ENCODE results near the gene ZNF205. TPM values are rescaled to one million over a fixed set of nuclear protein-coding genes. Genes with fewer than 3 reads are reported as not detected.

The ZNF205 gene
- total and polyA plus RNA-seq, 9 of the 15 experiments (the other 6 are each of a cell fraction or from before 2014, with no cell fraction given), result 2.4 to 11.8 (median 5.1) TPM; not detected in 2

DNA sequence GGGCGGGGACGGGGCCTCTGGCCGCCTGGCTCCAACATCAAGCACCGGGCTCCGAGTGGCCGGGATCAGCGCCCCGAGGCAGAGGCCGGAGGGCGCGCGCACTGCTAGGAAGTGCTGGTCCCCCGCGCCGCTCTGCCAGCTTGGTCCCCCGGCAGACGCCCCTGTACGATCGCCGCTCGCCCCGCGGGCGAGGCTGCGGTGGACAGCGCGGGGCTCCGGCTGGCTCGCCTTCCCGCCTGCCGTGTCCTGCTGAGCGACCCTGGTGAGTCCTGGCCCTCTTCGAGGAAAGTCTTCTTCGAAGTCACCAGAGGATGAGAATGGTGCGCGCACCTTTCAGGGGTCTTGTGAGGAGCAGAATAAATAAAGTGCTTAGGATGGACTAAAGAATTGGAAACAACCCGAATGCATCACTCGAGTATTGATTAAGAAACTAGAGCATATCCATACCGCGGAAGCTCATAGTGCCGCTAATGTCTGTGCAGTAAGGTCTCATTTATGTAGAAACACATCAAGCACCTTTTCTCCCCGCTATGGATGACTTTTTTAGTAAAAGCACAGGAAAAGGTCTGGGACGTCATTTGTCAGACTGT lies 22.8 kb downstream of the ZNF205 start (continued):
- TF ChIP-seq BCLAF1 (IDR thresholded peaks at IDR 0.05; ENCODE audit: borderline replicate concordance in 1 of 2, control insufficient read depth in 1 of 2, low read depth in 2 of 2, low read length in 1 of 2) (no peak), TOE1 (IDR thresholded peaks at IDR 0.05; ENCODE audit: borderline replicate concordance) (no peak), TOE1 (CRISPR knock-in tag; IDR thresholded peaks at IDR 0.05; ENCODE audit: borderline replicate concordance, low read depth) (no peak), ZBTB9 (CRISPR knock-in tag; IDR thresholded peaks at IDR 0.05) (no peak), DACH1 (IDR thresholded peaks at IDR 0.05; ENCODE audit: partially characterized antibody) (no peak), SIN3B (IDR thresholded peaks at IDR 0.05; ENCODE audit: low read depth) (0 out of 2 replicates have a peak, but pooled peaks have one; percentile 17), C11orf30 (IDR thresholded peaks at IDR 0.05; ENCODE audit: low read depth) (no peak), PHF8 (IDR thresholded peaks at IDR 0.05; ENCODE audit: borderline replicate concordance, low read length) (peak; percentile 78; the same call in 1 of the 2 replicates), KDM5B (IDR thresholded peaks at IDR 0.05; ENCODE audit: insufficient replicate concordance, low read depth, low read length) (peak; percentile 79), FIP1L1 (IDR thresholded peaks at IDR 0.05; ENCODE audit: low read depth, low read length, poor library complexity, severe bottlenecking) (no peak)
